COLO829 (cell line): ENCODE results near the gene LIN37.
"Not testable (repeated sequence)": the region's sequence is repeated elsewhere in the genome, so short reads cannot be mapped to it uniquely, and the experiment has no call there.

Source experiments
- DNase-seq: peaks from one replicate; pipeline ENCODE4 v3.0.0; 2012; ENCODE audit warnings: low spot score

LIN37 gene

DNA sequence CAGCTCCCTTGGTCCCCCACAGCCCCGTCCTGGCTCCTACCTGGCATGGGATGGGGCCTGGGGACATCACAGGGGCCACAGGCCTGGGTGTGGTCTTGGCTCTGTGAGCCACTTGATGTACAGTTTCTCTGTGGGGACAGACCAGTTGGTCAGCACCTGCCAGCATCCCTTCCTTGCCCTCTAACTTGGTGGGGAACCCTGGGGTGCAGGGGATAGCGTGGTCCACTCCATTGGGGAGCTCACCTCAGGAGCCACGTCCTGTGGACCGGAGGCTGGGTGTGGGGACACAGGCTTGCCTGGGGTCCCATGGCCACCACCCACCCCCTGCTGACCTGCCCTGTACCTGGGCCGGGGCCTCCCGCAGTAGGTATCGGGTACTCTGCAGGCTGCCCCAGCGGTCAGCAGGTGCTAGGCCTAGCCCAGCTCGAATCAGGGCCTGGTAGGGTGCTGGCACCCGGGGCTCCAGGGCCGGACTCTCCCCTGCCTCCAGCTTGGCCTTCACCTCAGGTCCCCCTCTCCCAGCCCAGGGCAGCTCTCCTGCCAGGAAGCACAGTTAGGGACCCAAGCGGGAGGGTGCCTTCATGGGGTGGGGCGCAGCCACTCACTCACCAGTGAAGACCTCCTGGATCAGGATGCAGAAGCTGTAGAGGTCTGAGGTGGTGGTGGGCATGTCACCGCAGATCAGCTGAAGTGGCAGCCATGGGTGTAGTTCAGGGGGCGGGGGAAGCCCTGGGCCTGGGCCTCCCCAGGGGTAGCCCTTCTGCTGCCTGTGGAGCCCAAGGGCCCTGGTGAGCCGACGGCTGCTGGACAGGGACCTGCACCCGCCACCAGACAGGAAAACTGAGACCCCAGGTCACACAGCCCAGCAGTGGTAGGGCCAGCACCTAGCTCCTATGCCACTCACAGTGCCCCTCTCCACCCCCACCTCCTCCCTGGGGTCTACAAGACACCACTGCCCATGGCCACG, 41.9 kb downstream of the LIN37 start:
- no peak for DNase-seq

DNA sequence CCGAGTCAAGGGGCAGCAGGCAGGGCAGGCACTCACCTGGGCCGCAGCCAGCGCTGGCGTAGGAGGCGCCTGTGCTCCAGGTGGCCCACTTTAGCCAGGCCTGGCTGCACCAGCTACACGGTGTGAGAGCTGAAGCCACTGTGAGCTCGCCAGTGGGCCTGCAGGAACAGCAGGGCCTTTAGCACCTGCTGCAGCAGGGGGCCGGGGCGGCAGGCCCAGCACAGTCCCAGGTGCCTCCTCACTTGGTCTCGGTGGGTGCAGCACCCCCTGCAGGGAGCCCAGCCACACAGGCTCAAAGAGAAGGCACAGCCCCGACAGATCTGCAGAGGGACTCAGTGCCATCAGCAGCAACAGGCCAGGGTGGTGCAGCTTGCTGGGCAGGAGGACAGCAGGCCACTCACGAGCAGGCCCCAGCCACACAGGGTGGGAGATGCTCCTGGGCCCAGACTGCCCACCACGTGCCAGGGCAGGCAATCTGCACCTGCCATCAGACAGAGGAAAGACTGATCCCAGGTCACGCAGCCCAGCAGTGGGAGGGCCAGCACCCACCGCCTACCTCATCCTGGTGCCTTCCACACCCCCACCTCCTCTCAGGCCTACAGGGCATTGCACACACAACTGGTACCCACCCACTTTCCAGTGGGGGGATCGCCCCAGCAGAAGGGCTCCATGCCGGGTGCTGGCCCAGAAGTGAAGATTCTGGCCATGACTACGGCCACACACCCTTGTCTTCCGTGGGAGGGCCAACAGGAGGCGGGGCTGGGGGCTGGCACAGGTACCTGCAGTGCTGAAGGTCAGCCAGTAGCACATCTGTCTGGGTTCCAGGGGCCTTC, 42.8 kb downstream of the LIN37 start:
- no peak for DNase-seq

DNA sequence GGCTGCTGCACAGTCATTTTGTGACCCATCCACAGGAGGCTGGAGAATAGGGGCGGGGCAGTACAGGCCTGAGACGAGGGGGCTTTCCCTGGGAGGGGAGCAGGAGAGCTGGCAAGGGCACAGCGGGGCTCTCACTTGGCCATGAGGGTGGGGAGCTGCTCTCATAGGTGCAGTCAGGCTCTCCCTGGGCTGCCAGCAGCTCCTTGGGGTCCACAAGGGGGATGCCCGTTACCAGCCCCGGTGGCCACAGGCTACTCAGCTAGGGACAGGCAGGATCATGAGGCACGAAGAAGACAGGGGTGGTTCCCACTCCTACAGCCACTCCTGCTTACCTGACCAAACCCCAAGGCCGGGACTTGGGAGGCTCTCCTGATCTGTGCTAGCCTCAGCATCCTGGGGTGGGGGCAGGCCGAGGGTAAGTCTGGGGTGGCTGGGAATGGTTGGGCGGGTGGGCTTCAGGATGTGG, 43.5 kb downstream of the LIN37 start:
- no peak for DNase-seq

DNA sequence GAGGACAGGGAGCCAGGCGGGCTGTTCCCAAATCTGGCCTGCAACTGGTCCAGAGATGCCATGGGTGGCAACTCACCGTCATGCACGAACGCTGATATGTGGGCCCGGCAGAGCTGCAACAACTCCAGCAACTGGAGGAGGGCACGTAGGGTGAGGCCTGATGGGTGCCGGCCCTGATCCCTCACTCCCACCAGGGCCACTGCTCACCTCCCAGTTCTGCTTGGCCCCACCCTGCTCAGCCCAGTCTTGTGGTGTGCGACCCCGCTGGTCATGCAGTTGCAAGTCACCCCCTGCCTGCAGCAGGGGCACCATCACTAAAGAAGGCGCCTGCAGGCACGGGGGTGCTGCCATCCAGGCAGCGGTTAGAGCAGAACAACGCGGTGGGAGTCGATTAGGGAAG, 43.9 kb downstream of the LIN37 start:
- DNase-seq = no peak

DNA sequence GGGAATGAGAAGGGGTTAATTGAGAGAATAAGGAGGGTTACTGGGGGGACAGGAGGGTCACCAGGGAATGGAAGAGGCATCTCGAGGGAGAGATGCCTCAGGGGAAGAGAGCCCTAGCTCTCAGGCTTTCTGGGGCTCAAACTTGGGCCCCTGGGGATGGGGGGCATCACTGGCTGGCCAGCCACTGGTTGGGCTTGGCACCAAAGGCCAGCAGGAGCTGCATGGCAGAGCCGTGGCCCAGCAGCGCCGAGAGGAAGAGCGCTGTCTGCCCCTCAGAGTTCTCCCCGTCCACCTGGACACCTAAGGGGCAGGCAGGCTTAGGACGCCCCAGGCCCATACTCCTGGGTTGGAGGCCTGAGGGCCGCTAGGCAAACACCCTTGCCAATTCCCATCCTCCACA, 44.5 kb downstream of the LIN37 start:
- no peak for DNase-seq

DNA sequence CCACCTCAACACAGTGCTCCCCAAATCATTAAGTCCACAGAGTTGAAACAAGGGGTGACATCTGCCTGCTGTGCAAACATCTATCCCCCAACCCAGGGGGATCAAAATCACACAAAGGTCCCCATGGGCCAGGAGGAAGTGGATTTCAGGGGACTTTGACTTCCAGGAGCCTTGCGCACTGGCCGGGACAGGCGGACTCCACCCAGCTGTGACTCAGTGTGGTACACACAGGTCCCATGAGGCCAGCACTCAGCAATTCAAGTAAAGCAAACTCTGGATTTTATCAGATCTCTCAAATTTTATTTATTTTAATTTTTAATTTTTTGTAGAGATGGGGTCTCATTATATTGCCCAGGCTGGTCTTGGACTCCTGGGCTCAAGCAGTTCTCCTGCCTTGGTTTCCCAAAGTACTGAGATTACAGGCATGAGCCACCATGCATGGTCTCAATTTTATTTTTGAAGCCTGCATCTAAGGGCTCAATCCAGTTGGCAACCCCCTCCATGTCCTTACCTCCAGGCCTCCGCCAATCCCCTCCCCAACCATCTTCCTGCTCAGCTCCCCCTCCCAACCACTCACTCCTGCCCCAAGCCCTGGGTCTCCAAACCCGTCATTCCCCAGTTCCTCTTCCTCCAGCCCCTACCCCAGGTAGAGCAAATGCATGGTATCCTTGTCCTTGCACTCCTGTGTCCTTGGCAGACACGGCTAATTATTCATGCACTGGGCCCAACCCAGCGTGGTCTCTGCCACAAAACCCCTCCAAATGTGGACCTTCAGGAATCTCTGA, 45.2 kb downstream of the LIN37 start:
- DNase-seq = no peak

DNA sequence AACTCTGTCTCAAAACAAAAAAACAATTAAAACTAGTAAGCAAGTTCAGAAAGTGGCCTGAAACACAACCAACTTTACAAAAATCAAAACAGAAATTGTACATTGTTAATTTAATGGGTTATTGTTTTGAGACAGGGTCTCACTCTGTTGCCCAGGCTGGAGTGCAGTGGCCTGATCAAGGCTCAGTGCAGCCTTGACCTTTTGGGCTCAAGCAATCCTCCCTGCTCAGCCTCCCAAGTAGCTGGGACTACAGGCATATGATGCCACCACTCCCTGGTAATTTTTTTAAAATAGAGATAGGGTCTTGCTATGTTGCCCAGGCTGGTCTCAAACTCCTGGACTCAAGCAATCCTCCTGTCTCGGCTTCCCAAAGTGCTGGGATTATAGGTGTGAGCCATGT, 47.2 kb downstream of the LIN37 start:
- DNase-seq = not testable (repeated sequence)

DNA sequence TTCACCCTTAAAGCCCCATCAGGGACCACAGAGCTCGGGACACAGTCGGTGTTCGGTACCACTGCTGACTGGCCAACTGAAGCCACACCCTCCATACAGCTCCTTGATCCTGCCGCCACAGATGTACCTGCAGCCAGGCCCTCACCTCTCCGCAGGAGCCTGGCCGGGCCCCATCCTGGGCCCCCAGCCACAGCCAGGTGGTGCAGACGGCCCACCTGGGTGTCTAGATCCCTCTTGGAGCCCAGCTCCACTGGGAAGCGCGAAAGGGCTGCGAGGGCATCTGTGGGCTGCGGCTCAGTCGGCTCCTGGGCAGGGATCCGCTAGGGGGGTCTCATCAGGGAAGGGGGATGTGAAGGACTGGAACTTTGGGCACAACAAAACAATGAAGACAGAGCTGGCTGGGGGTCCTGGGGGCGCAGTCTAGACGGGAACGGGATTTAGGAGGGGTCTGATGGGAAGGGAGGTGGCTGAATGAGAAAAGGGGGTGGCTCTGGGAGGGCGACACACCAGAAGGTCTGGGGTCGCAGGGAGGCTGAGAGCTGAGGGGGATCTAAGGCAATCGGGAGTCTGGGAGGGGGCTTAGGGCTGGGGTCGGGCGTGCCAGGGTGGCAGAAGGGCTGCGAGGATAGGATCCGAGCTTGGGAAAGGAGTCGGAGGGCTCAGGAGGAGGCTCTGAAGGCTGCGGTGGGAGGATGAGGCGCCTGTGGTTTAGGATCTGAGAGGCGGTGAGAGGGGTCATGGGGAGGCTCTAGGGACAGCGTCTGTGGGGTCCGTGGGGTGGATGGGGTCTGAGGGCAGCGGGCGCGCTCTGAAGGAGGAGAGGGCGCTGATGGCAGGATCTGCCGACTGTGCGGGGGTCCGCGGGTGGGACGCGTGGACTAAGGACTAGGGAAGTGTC, 48.5 kb downstream of the LIN37 start:
- DNase-seq = no peak

DNA sequence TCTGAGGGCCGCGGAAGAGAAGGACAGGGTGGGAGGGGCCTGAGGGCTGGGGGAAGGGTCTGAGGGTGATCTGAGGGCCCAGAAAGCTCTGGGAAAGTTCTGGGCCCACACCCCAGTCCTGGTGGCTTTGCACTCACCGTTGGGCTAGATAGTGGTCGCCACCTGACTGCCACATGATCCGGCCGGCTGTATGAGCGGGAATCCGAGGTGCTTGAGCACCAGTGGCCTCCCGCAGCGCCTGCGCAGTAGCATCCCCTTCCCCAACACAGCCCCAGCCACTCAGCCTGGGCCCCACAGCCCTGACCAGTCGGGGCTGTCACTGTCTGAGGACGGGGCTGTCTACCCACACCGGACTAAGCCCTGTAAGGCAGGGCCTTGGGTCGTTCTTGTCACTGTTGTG, 49.3 kb downstream of the LIN37 start:
- DNase-seq = no peak

DNA sequence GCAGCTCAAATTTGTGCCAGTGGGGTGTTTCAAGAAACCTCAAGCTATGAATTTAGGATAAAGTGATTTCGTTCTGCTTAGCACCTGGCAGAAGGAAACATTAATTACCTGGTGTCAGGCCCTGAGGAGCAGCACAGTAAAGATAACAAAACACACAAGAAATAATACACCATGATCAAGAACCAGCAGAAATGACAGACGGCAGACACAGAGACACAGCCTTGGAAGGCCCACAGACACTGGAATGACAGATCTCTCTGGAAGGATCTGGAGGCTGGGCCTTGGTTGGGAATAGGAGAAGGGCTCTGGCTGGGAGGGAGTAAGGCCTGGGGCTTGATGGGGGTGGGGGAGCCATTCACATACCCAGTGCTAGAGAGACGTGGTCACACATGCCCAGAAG, 53.5 kb downstream of the LIN37 start:
- DNase-seq = no peak
